Small intestine (tissue), 7 donors: ENCODE measurements around the gene IFI30. TPM values are rescaled to one million over a fixed set of nuclear protein-coding genes. Genes with fewer than 3 reads are reported as not detected.
"Not testable (repeated sequence)": the region's sequence is repeated elsewhere in the genome, so short reads cannot be mapped to it uniquely, and the experiment has no call there.

ENCODE experiments used
- DNase-seq, 2 donors: peaks; one replicate each; pipeline versions ENCODE4 v3.0.0 to v3.0.0-alpha.2; 2013
- FAIRE-seq: peaks from 2 replicates; lab custom pipeline; 2012; peaks lifted over from hg19 to GRCh38; lab: Jason Lieb, UNC
- H3K27ac ChIP-seq, 3 donors: one replicate each; pipeline ENCODE4 v1.5.1; 2013; ENCODE audit warnings: low read length in 2 of 3, mild to moderate bottlenecking in 2 of 3, control low read depth in 1 of 3, inconsistent platforms in 1 of 3, low read depth in 1 of 3, moderate library complexity in 1 of 3
- H3K27me3 ChIP-seq, 3 donors: one replicate each; pipeline ENCODE4 v1.6.1; 2013; ENCODE audit warnings: low read length in 3 of 3, inconsistent platforms in 1 of 3; ENCODE audit not compliant: control insufficient read depth in 3 of 3, insufficient read depth in 3 of 3
- H3K36me3 ChIP-seq, 3 donors: one replicate each; pipeline ENCODE4 v1.6.1; 2013; ENCODE audit warnings: low read length in 3 of 3, inconsistent platforms in 1 of 3, low read depth in 1 of 3, mild to moderate bottlenecking in 1 of 3, moderate library complexity in 1 of 3; ENCODE audit not compliant: control insufficient read depth in 3 of 3, insufficient read depth in 2 of 3
- H3K4me1 ChIP-seq, 3 donors: one replicate each; pipeline ENCODE4 v1.6.1; 2013; ENCODE audit warnings: low read length in 2 of 3, inconsistent platforms in 1 of 3, low read depth in 1 of 3, mild to moderate bottlenecking in 1 of 3, moderate library complexity in 1 of 3; ENCODE audit not compliant: control insufficient read depth in 3 of 3, insufficient read depth in 2 of 3
- H3K4me3 ChIP-seq, 3 donors: one replicate each; pipeline ENCODE4 v1.5.1; 2013; ENCODE audit warnings: low read length in 3 of 3, control low read depth in 1 of 3, inconsistent platforms in 1 of 3, low read depth in 1 of 3, mild to moderate bottlenecking in 1 of 3, moderate library complexity in 1 of 3
- H3K9me3 ChIP-seq, 2 donors: one replicate each; pipeline ENCODE4 v1.6.1; 2013; ENCODE audit warnings: low read depth in 1 of 2, low read length in 1 of 2; ENCODE audit not compliant: control insufficient read depth in 2 of 2, insufficient read depth in 1 of 2
- WGBS, 3 donors: extraction: QIAGEN DNeasy Blood & Tissue Kit; methylation state at CpG; one replicate each; pipeline ENCODE4 v1.1.7; 2013; 5-methylcytosine and 5-hydroxymethylcytosine counted together
- polyA plus RNA-seq, 4 donors: library from polyadenylated mRNA; stranded (reverse) in 3 of 4; unstranded in 1 of 4; fragments of 200-250 nt in 3 of 4; fragments of 120-200 nt in 1 of 4; gene quantifications; one replicate each; pipeline versions ENCODE4 v1.2.1 to v1.2.3, GENCODE V29; 2013
- donor health status: healthy with polysubstance abuse.
- donor health status: control.
- donor health status: control.
- donor health status: Bipolar disorder and iron deficiency.
- donor health status: healthy.

Gene IFI30
- polyA plus RNA-seq, 4 donors: 51.9 to 480 (median 135) TPM

DNA sequence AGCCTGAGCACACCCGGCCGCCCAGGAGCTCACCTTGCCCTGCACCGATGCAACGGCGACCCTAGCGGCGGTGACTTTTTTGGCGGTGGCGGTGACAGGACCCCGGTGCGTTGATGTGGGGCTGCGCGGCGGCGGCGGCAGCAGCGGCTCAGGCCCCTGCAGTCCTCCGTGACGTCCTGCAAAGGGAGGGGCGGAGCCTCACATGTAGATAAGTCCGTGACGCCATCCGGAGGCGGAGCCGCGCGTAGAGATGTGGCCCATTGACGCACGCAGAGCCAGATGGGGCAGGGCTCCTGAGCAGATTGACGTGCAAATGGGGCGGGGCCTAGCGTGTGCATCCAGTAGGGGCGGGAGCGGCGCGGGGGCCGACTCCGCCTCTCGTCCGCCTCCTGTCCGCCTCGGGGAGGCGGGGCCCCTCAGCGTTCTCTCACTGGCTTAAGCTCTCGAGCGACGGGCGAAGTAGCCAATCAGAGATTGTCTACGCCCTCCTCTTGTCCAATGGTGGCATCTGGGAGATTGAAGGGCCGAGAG lies 30.3 kb downstream of the IFI30 start, which contains the start of gene RAB3A:
RAB3A (minus strand) TSS at position 180 of the 531 bp plus-strand sequence. CDS start 1,302 bp downstream, outside the sequence.
- H3K27ac ChIP-seq: peak within 1 kb of the TSS; percentile 67 to 96 (median 89)
- no peak for FAIRE-seq
- H3K36me3 ChIP-seq: peaks cover 0 to 10% (median 0%) of the 10 kb centered on the region in 3 donors
- peak; percentile 100 for DNase-seq
- peaks cover 2 to 22% (median 4%) of the 10 kb centered on the region in 3 donors for H3K4me1 ChIP-seq
- WGBS, 3 donors: 0% methylated on average over 41 to 50 of the region's 50 CpGs
- H3K4me3 ChIP-seq: peak within 1 kb of the TSS; percentile 37 to 78 (median 60)
- H3K27me3 ChIP-seq: peaks cover 0 to 12% (median 0%) of the 10 kb centered on the region in 3 donors
- H3K9me3 ChIP-seq: no peaks in the 10 kb centered on the region

GRCh38 chr19:18204394-18205199 lies 31.0 kb downstream of the IFI30 start:
- H3K27me3 ChIP-seq: peaks cover 0 to 12% (median 0%) of the 10 kb centered on the region in 3 donors
- peak overlapping the region; percentile 37 to 60 (median 40) for H3K4me3 ChIP-seq
- no peak for FAIRE-seq
- H3K4me1 ChIP-seq: peaks cover 2 to 22% (median 4%) of the 10 kb centered on the region in 3 donors
- H3K27ac ChIP-seq: peak overlapping the region; percentile 67 to 96 (median 89)
- DNase-seq: peak in 1 of 2 donors; percentile 45
- WGBS, 3 donors: 0 to 1% (median 1%) methylated on average over 22 of the region's 22 CpGs
- peaks cover 0 to 5% (median 0%) of the 10 kb centered on the region in 3 donors for H3K36me3 ChIP-seq
- H3K9me3 ChIP-seq: no peaks in the 10 kb centered on the region

- peaks cover 0 to 16% (median 0%) of the 10 kb centered on the region in 3 donors for H3K27me3 ChIP-seq
- FAIRE-seq (no peak), DNase-seq (peak; percentile 49 to 73)
- H3K9me3 ChIP-seq: no peaks in the 10 kb centered on the region
- peaks cover 2 to 22% (median 4%) of the 10 kb centered on the region in 3 donors for H3K4me1 ChIP-seq
- H3K27ac ChIP-seq: peak overlapping the region in 2 of 3 donors; percentile 89 to 96
- 27 to 42% (median 41%) methylated on average over 36 of the region's 36 CpGs for WGBS, 3 donors
- H3K36me3 ChIP-seq: peaks cover 0 to 2% (median 0%) of the 10 kb centered on the region in 3 donors
- peak overlapping the region; percentile 37 to 60 (median 40) for H3K4me3 ChIP-seq
These were observed 31.7 kb downstream of the IFI30 start for GRCh38 chr19:18205200-18205892.

DNA sequence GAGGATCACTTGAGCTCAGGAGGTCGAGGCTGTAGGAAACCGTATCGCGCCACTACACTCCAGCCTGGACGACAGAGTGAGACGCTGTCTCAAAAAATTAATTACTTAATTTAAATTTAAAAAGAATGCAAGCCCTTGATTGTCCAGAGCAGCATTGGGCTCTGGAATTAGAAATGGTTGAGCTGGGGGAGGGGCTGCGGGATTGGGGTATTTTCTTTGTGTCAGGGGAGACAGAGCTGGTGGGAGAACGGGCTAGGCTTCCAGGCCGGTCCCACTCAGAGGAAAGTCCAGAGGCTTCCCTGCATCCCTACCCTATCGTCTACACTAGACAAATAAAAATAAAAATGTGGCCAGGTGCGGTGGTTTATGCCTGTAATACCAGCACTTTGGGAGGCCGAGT lies 32.4 kb downstream of the IFI30 start:
- WGBS, 3 donors: 73 to 80% (median 77%) methylated on average over 12 of the region's 12 CpGs
- H3K9me3 ChIP-seq: no peaks in the 10 kb centered on the region
- H3K36me3 ChIP-seq: no peaks in the 10 kb centered on the region
- H3K27ac ChIP-seq: peak overlapping the region in 2 of 3 donors; percentile 89 to 96
- H3K4me1 ChIP-seq: peaks cover 2 to 22% (median 4%) of the 10 kb centered on the region in 3 donors
- H3K4me3 ChIP-seq: no peak overlapping the region
- FAIRE-seq: no peak
- H3K27me3 ChIP-seq: peaks cover 0 to 21% (median 0%) of the 10 kb centered on the region in 3 donors
- DNase-seq: no peak

DNA sequence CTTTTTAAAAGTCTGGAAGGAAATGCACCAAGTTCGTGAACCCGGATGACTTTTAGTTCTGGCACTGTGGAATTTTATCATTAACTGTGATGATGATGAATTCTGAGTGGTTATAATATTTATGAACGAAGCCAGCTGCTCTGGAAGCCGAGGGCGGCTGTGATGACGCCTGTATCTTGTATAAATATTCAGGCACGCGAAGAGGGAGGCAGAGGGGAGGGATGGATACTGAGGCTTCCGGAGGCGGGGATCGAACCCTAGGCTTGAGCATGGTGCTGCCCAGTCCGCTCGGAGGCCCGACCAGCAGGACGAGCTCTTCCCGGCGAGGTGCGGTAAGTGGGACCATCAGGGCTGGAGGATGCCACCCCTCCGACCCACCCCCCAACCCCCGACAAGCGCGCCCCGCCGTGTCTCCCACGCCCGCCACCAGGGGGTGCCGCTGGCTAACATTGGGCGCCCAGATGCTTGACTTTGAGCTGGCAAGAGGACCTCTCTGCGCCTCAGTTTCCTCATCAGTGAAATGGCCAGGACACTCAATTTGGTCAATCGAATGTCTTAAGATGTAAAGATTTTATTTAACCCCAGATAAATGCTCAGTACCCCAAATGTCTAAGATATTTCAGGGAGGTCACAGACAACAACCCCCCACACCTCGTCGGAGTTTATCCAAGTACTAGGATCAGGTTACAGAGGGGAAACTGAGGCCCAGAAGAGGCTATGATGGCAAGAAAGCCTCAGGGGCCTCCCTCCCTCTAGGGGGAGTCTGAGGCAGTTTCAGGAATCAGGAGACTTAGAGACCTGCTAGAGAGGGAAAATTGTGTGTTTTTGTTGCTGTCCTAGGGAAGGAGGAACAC lies 34.7 kb downstream of the IFI30 start:
- DNase-seq: peak; percentile 23 to 43
- no peaks in the 10 kb centered on the region for H3K9me3 ChIP-seq
- WGBS, 3 donors: 13 to 17% (median 16%) methylated on average over 32 of the region's 32 CpGs
- no peak for FAIRE-seq
- H3K27me3 ChIP-seq: peaks cover 0 to 13% (median 0%) of the 10 kb centered on the region in 3 donors
- peaks cover 0 to 13% (median 4%) of the 10 kb centered on the region in 3 donors for H3K4me1 ChIP-seq
- no peak overlapping the region for H3K27ac ChIP-seq
- H3K36me3 ChIP-seq: no peaks in the 10 kb centered on the region
- no peak overlapping the region for H3K4me3 ChIP-seq

GRCh38 chr19:18209912-18210311 lies 36.3 kb downstream of the IFI30 start:
- H3K27ac ChIP-seq, DNase-seq, H3K4me1 ChIP-seq, H3K9me3 ChIP-seq, H3K4me3 ChIP-seq, FAIRE-seq, H3K36me3 ChIP-seq: not testable (repeated sequence)
- peaks cover 0 to 13% (median 0%) of the 10 kb centered on the region in 3 donors for H3K27me3 ChIP-seq
- WGBS, 3 donors: 79 to 85% (median 81%) methylated on average over 4 to 5 of the region's 5 CpGs

GRCh38 chr19:18211683-18212082 lies 38.1 kb downstream of the IFI30 start:
- no peaks in the 10 kb centered on the region for H3K36me3 ChIP-seq
- WGBS, 3 donors: 81 to 87% (median 83%) methylated on average over 14 of the region's 14 CpGs
- H3K4me1 ChIP-seq: no peaks in the 10 kb centered on the region
- no peak overlapping the region for H3K4me3 ChIP-seq
- H3K27ac ChIP-seq: no peak overlapping the region
- H3K27me3 ChIP-seq: peaks cover 0 to 13% (median 0%) of the 10 kb centered on the region in 3 donors
- FAIRE-seq (no peak), DNase-seq (no peak)
- H3K9me3 ChIP-seq: no peaks in the 10 kb centered on the region
